NCI-H2029 (cell line): ENCODE results near the gene FAM180B.

Source experiments
- DNase-seq: peaks from one replicate; lab custom pipeline; 2025; lab: John Stamatoyannopoulos, UW

Gene FAM180B

DNA sequence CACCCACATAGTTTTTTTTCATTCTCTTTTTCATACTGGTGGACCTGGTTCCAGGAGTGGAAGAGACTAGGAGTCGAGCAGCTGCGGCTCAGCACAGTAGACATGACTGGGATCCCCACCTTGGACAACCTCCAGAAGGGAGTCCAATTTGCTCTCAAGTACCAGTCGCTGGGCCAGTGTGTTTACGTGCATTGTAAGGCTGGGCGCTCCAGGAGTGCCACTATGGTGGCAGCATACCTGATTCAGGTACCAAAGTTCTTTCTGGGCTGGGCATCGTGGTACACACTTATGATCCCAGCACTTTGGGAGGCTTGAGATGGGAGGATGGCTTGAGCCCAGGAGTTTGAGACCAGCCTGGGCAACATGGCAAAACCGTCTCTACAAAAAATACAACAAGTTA is 16.8 kb upstream of the FAM180B start:
- DNase-seq, result no peak

DNA sequence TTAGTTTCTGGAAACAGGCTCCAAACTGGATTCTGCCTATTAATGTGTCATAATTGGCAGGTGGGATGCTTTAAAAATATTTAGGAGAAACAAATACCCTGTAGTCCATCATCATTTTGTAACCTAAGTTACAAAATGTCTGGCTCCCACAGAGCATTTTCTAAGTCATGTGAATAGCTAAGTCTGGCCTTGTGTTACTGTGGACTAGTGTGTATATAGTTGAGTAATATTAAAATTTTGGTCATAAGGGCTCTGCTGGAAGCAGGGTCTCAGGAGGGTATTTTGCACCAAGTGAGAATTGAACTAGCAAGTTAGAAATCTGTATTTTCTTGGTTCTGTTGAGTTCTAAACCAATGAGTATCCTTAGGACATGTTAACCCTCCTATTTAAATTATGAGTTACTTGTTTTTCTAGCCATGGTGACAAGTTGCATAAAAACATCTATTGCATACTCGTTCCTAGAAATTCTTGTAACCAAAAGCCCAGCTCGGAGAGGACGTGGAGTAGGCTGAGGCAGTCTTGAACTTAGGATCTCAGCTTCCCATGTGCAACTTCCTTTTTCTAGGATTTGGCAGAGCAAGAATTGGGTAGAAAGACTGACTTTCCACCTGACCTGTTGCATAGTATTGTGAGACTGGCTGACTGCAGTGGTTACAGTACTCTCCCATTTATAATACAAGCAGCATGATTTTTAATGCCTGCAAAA is 15.7 kb upstream of the FAM180B start:
- no peak for DNase-seq

DNA sequence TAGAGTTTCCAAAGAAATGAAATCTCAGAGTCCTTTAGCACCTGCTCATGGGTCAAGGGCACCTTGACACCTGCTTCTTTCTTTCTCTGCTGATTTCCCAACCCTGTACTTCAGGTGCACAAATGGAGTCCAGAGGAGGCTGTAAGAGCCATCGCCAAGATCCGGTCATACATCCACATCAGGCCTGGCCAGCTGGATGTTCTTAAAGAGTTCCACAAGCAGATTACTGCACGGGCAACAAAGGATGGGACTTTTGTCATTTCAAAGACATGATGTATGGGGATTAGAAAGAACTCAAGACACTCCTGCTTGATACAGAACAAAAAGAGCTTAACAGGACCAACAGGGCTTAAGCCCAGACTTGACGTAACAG is 15.1 kb upstream of the FAM180B start:
- no peak for DNase-seq

DNA sequence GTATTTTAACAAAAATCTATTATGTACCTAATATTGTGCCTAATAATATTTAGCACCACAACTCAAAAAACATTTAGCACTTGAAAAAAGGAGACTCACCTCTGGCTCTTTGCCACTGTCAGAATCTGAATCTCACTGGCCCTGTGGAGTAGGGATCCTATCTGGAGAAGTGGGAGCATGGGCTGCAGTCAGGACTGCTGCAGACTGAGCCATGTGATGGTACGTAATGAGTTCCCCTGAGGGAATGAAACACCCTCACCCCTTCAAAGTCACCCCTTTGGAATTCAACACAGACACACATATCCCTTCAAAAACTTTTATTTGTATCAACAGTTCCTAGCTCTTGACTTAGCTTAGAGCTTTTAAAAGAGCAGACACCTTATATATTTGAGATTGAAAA is 14.6 kb upstream of the FAM180B start:
- no peak for DNase-seq

DNA sequence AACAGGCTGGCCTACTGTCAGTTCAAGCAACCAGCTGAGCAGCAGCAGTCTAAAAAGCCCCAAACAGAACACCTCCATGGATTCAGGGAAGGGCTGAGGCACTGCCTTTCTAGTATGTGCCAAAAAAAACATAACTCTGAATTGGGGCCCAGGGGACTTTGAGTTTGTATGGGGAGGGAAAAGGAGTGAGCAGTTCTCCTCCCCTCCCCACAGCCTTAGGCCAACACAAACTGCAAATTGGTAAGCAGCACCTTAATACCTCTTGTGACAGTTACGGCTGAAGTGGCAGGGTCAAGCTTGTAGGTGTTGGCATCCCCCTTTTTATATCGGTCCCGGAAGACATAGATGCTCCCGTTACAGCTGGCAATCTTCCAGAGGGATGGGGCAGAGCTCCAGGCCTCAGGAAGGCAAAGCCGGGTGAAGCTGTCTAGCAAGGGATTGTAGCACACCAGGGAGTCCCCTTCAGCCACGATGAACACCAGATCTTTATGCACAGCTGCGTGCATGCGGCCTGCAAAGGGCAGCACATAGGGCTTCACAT is 13.7 kb upstream of the FAM180B start:
- no peak for DNase-seq

DNA sequence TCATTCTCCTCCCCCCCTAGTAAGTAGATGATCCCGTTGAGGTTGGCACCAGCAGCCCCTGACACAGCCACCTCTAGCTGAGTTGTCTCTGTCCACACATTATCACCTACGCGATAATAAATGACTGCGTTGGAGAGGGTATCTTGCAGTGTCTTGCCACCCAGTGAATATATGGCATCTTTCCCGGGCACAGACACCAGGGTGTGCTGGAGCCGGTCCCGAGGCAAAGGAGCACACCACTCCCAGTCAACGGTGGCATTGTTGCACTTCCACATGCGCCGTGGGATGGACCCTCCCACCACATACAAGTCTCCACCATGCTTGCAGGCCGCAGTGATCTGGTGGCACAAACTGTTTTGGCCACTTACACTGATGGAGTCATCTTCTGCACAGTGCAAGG is 13.2 kb upstream of the FAM180B start:
- DNase-seq, result no peak

DNA sequence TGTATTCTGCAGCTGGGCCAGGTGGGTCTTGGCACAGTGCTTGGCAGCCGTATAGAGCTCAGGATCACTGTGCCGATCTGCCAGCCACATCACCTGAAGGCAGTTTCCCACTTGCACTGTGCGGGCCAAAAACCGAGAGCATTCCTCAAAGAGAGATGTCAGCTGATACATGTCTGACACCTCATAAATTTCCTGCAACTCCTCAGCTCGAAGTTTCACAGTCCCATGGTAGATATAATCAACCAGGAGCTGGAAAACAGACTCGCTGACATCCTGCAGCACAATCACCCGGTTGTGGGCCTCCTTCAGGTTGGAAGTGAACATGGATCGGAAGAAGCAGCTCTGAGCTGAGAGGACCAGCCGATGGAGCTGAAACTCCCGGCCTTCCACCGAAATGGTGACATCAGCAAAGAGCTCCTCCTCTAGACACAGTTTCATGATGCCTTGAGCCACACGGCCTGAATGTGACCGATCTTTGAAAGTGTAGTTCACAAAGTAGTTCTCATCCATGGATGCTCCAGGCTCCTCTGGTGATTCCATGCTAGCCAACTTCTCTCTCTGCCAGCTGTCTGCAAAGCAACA is 8.9 kb upstream of the FAM180B start:
- DNase-seq, result no peak

DNA sequence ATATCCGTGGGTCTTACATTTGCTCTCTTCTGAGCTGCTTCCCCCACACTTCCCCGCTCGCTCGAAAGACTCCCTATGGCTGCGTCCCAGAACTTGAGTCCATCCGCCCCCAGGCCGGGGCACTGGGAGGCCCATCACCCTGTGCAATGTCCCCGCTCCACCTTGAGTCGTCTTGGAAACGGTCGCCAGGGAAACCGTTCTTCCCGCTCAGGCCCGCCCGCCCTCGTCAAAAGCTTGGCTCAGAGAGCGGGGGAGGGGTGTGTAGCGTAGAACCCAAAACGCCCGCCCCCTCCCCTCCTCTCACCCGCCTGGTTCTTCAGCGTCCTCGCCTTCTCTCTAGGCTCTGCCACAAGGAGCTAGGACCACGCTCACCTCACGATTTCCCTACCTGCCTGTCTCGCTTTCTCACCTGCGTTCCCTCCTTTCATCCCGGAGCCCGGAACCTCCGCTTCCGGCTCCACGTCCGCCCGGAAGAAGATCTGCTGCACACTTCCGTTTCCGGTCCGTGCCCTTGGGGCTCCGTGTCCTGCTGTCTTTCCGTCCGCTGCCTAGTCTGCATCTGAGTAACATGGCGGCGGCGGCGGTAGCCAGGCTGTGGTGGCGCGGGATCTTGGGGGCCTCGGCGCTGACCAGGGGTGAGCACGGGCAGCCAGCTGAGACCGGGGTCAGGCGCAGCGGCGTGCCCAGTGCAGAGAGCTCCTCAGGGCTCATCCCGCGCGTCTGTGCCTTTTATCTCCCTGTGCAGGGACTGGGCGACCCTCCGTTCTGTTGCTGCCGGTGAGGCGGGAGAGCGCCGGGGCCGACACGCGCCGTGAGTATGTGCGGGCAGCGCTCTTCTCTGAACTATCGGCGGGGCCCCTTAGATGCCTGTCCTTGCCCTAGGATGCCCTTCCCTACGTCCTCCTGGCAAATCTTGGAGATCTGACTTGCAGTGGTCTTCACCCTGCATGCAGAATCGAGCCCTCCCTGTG is 7.7 kb upstream of the FAM180B start, which contains the start of the genes KBTBD4 and NDUFS3:
Gene KBTBD4, minus strand, starts transcription at position 447 of the 971 bp plus-strand sequence. Its CDS starts 19 bp downstream, at position 428.
Gene NDUFS3, plus strand, starts transcription at position 551 of the 971 bp plus-strand sequence. Its CDS starts 18 bp downstream, at position 569.
- peak; percentile 81 for DNase-seq

DNA sequence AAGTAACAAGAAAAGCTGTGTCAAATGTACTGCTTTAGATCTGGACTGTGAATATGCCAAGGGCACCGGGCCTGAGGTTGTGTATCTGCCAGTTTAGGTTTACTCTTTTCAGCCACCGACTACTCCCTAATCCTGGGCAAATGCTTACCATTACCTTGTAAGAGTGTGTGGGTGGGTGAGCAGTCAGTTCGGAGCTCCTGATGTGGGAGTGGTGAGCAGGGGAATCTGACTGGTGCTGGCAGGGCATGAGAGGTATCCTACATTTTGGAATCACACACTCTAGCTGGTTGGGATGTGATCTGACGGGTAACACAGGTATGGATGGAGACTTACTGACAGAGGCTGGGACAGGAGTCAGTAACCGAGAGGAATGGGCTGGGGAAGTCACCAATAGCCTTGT is 2.6 kb upstream of the FAM180B start:
- DNase-seq, result no peak

DNA sequence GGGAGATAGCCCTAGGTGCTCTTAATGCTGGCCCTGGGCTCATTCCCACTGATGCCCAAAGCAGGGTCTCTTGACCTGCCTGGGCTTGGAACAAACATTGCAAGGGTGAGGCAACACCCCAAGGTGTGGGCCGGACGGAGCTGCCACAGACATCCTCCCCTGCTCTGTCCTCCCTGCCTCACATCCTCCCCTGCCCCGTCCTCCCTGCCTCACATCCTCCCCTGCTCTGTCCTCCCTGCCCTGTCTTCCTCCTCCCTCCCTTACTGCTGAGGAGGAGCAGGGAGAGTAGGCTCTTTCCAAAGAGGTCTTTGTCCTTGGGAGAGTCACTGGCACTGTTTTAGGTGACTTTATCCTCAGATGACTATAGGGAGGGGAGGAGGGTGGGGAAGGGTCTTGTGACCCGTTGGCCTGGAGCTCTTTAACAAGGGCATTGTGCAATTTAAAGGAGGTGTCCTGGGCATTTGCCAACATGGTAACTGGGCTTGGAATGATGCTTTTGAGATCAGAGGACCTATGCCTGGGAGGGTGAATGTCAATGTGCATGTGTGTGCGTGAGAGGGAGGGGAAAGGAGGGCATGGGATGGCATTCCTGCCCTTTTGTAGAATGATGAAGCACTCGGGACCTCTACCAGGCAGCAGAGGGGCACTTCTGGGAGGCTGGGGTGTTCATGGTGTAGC is 700 bp downstream of the FAM180B start:
- DNase-seq, result no peak

DNA sequence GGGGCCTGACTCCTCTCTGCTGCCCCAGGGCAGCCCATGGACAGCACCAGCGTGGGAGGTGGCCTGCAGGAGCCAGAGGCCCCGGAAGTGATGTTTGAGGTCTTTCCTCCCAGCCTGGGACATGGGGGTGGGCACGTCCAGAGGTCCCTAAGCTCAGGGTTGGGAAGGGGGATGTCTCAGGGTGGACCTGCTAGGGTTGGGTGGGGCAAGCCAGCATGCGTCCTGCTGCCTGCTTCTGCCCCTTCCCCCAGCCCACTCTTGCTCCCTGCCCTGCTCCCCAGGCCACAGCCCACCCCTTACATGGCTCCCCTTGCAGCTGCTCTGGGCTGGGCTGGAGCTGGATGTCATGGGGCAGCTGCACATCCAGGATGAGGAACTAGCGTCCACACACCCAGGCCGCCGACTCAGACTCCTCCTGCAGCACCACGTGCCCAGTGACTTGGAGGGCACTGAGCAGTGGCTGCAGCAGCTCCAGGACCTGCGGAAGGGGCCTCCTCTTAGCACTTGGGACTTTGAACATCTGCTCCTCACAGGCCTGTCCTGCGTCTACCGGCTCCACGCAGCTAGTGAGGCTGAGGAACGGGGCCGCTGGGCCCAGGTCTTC is 1.3 kb downstream of the FAM180B start:
- DNase-seq, result no peak

DNA sequence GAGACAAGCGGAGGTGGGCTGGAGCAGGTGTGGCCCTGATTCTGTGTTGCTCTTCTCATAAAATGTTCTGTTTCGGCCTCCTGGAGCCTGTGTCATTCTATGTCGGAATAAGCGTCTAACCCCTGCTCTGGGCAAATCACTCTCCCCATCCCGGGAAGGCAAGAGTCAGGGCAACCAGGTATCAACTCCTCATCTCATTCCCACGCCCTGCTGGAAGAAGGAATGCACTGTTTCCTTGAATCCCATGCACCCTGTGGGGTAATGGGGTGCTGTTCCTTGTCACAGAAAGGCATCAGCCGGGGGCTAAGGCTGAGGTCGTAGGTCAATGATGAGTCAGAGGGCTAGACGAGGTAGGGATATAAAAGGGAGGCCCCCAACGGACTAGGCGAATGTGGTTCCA is 2.6 kb downstream of the FAM180B start:
- no peak for DNase-seq

DNA sequence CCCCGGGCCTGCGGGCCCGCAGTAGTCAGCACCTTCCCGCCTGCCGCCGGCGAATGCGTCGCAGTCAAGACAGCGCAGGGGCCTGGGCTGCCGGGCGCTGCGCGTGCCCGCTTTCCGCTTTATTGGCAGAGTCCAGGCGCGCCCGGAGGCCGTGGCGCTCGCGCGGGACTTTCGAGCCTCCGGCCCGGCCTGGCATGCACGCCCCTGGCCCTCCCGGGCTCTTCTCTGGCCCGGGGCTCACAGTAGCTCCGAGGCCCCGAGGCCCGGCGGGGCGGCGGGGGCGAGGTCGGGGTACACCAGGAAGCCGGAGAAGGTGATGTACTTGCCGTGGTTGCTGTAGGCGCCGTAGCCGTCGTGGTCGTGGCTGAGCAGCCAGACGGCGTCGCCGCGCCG is 3.1 kb downstream of the FAM180B start:
- DNase-seq, result no peak

DNA sequence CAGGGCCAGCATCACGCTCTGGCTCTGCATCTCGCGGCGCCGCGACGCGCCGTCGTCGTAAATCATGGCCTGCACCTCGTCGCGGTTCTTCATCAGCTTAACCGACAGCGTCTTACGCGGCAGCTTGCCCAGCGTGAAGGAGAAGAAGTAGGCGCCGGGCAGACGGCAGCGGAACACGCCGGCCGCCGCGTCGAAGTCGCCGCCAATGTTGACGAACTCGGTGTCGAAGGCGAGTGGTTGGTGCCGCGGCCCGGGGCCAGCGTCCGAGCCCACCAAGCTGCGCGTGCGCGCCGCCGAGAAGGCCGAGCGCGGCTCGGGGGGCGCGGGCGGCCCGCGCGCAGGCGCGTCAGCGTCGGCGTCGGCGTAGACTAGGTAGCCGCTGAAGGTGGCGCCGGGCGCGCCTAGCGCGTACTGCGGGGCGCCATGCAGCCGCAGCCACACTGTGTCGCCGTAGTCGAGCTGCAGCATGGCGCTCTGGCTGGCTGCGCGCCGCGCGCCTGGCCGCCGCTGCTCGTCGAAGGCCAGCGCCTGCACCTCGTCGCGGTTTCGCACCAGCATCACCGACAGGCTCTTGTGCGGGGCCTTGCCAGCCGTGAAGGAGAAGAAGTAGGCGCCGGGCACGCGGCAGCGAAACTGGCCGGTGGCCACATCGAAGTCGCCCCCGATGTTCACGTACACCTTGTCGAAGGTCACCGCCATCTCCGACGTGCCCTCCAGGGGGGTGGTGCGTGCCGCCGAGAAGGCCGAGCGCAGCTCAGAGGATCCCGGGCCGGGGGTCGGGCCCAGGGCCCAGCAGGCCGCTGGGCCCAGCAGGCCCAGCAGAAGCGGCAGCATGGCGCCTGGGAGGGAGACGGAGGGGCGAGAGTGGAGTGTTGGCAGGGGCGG is 3.7 kb downstream of the FAM180B start:
- DNase-seq, result no peak

DNA sequence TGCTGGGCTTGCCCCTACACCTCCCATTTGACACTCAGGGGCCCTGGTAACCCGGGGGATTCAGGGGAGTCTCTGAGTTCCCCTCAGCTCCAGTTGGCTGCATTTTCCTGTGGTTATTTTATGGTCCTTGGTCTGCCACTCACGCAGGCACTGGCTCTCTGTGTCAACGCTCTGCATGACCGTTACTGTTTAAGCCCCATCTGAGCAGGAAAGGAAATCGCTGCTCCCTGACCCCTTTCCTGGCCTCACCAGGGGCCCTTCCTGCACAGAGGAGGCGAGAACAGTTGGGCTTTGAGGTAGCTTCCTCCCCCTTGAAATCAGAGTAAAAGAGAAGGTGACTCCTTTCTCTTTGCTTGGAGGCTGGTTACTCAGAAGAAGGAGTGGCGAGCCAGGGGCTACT is 5.3 kb downstream of the FAM180B start:
- no peak for DNase-seq

DNA sequence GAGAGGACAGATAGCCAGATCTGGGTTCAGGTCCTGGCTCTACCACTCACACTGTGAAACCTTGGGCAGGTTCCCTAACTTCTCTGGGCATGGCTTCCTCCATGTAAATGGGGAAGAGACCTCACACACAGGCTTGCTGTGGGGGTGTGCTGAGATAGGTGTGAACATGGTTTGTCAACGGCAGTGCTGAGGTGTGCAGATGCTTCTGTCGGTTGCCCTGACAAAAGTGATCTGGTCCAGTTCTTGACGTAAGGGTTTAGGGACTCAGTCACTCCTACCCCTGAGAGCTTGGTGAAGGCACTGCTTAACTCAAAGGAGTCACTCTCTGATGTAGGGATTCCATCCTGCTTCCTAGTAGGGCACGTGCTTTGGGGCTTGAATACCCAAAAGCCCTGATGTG is 5.8 kb downstream of the FAM180B start:
- no peak for DNase-seq

DNA sequence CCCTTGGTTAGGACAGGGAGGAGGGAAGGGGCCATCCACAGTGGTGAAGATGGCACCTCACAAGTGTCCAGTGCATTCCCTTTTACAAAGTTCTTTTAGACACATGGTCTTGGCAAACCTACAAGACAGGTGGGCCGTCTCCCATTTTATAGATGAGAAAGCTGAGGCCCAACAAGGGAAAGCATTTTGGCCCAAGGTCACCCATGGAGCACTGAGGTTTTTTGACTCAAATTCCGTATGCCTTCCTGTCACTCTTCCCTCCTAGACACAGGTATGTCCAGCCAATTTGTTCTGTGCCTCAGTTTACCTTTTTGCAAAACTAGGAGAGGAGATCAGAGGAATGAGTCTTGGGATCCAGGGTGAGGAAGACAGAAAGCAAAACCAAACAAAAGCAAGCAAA is 6.5 kb downstream of the FAM180B start:
- no peak for DNase-seq

DNA sequence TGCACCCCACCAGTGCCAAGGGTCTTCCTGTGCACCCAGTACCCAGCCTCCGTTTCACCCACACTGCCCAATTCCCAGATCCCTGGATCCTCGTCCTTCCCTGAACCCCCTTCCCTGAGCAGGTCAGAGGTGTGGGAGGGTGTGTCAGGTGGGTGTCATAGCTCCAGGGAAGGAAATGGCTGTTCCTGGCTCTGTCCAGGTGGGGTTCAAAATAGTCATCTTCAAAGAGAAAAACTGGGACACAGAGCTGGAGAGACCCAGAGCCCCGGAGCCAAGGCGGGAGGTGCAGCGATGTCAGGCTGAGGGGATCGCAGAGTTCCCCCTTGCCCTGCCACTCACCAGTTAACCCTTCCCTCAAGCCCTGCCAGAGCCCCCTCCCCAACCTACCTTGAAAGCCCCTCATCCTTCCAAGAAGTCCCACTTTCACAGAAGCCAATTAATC is 7.0 kb downstream of the FAM180B start:
- DNase-seq, result no peak

DNA sequence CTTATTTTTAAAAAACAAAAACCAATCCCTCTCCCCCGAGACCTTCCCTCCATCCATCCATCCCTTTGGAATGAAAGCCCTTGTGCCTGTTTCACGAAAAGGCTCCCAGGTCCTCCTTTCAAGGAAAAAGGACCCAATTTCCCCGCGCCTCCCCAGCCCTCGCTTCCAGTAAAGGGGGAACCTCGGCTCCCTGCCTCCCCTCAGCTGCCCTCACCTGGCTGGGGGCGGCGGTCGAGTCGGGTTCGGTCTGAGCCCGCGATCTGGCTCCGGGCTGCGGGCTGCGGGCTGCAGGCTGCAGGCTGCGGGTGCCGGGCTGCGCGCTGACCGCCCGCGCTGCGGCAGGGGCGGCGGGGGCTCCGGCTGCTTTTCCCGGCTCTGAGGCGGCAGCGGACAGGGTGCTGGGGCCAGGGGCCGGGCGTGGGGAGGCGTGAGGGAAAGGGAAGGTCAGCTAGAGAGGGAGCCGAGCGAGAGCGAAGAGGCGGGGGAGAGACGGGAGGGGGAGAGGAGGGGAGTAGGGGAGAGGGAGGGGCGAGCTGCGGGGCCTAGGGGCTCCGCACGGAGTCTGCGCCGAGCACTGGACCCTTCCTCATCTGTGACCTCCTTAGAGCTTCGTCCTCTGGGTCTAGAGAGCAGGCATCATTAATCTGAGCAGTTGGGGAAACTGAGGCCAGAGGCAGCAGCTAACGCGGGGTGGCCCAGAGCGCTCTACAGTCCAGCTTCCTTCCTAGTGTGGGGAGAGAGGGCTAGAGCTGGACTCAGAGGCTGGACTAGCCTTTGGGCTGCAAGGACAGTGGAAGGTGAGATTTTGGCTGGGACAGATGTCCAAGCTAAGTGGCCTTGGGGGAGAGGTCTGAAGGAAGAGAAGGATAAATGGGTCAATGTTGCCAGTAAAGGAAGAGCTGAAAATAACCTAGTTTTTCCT is 7.7 kb downstream of the FAM180B start, which contains the start of gene C1QTNF4:
Gene C1QTNF4, minus strand, starts transcription at position 478 of the 922 bp plus-strand sequence. CDS start 3,601 bp downstream, outside the sequence.
- no peak for DNase-seq
